ENCODE results near the gene SDK1.

GRCh38 chr7:3655635-3656034 lies 354.6 kb downstream of the SDK1 start:
- no peak for TF ChIP-seq POLR2AphosphoS5 (IDR thresholded peaks at IDR 0.05; ENCODE audit: insufficient read depth in 1 of 2, low read depth in 1 of 2)
- no peak for TF ChIP-seq CTCF (IDR thresholded peaks at IDR 0.05)

Data from vagina (tissue), 2 donors.